BE2C (cell line): ENCODE data around the gene MAN1C1. TPM values are rescaled to one million over a fixed set of nuclear protein-coding genes. Genes with fewer than 3 reads are reported as not detected.

Source experiments
- DNase-seq: peaks from one replicate; pipeline ENCODE4 v3.0.0-alpha.2; 2020
- H3K27me3 ChIP-seq: fragments of 250-450 bp; sonication (Bioruptor Pico); 2 replicates; pipeline ENCODE4 v1.5.1; 2020; ENCODE audit warnings: mild to moderate bottlenecking
- H3K36me3 ChIP-seq: fragments of 250-450 bp; sonication (Bioruptor Pico); 2 replicates; pipeline ENCODE4 v1.5.1; 2020; ENCODE audit warnings: mild to moderate bottlenecking
- H3K4me1 ChIP-seq: fragments of 250-450 bp; sonication (Bioruptor Pico); 2 replicates; pipeline ENCODE4 v1.5.1; 2020
- H3K4me3 ChIP-seq: 2 replicates; pipeline ENCODE4 v1.5.1; 2011; ENCODE audit warnings: low read depth, low read length
- H3K9me3 ChIP-seq: fragments of 250-450 bp; sonication (Bioruptor Pico); 2 replicates; pipeline ENCODE4 v1.5.1; 2020
- CTCF ChIP-seq: IDR thresholded peaks from 2 replicates; pipeline ENCODE4 v1.5.1; 2012; ENCODE audit warnings: mild to moderate bottlenecking, low read depth, low read length
- polyA plus RNA-seq: library from polyadenylated mRNA; unstranded; fragments of >200 nt; gene quantifications from one replicate; pipeline ENCODE4 v1.2.1, GENCODE V29; 2012; ENCODE audit warnings: low read depth, missing spikeins; ENCODE audit not compliant: insufficient read length, insufficient read depth

MAN1C1 gene
- polyA plus RNA-seq, result 0.88 TPM

GRCh38 chr1:25616095-25616986, at the start of gene MAN1C1:
Gene MAN1C1, plus strand, starts transcription at chr1:25616791. Its CDS starts 1,007 bp downstream, at chr1:25617798.
- H3K9me3 ChIP-seq, result no peaks in the 10 kb centered on the region
- peak; percentile 30 for TF ChIP-seq CTCF
- no peaks in the 10 kb centered on the region for H3K36me3 ChIP-seq
- peak within 1 kb of the TSS; percentile 62 for H3K4me3 ChIP-seq
- no peaks in the 10 kb centered on the region; the same call in 1 of the 2 replicates for H3K4me1 ChIP-seq
- H3K27me3 ChIP-seq, result no peaks in the 10 kb centered on the region
- peak; percentile 89 for DNase-seq

GRCh38 chr1:25567710-25568089, 48.9 kb upstream of the MAN1C1 start:
- H3K36me3 ChIP-seq, result no peaks in the 10 kb centered on the region
- TF ChIP-seq CTCF, result no peak
- no peak for DNase-seq
- H3K4me3 ChIP-seq, result no peak overlapping the region
- no peaks in the 10 kb centered on the region for H3K4me1 ChIP-seq
- H3K9me3 ChIP-seq, result no peaks in the 10 kb centered on the region
- no peaks in the 10 kb centered on the region for H3K27me3 ChIP-seq

- H3K4me3 ChIP-seq, result no peak overlapping the region
Measured at GRCh38 chr1:25568090-25568833, 48.3 kb upstream of the MAN1C1 start.

GRCh38 chr1:25568834-25569596, 47.6 kb upstream of the MAN1C1 start:
- TF ChIP-seq CTCF, result no peak
- Histone ChIP-seq H3K36me3 (no peaks in the 10 kb centered on the region), H3K4me1 (no peaks in the 10 kb centered on the region), H3K27me3 (no peaks in the 10 kb centered on the region), H3K9me3 (no peaks in the 10 kb centered on the region), H3K4me3 (no peak overlapping the region)
- DNase-seq, result peak; percentile 31

More at GRCh38 chr1:25568090-25568833, 48.3 kb upstream of the MAN1C1 start:
- H3K9me3 ChIP-seq, result no peaks in the 10 kb centered on the region
- DNase-seq, result no peak
- no peaks in the 10 kb centered on the region for H3K27me3 ChIP-seq
- H3K4me1 ChIP-seq, result no peaks in the 10 kb centered on the region
- no peaks in the 10 kb centered on the region for H3K36me3 ChIP-seq
- no peak for TF ChIP-seq CTCF

DNA sequence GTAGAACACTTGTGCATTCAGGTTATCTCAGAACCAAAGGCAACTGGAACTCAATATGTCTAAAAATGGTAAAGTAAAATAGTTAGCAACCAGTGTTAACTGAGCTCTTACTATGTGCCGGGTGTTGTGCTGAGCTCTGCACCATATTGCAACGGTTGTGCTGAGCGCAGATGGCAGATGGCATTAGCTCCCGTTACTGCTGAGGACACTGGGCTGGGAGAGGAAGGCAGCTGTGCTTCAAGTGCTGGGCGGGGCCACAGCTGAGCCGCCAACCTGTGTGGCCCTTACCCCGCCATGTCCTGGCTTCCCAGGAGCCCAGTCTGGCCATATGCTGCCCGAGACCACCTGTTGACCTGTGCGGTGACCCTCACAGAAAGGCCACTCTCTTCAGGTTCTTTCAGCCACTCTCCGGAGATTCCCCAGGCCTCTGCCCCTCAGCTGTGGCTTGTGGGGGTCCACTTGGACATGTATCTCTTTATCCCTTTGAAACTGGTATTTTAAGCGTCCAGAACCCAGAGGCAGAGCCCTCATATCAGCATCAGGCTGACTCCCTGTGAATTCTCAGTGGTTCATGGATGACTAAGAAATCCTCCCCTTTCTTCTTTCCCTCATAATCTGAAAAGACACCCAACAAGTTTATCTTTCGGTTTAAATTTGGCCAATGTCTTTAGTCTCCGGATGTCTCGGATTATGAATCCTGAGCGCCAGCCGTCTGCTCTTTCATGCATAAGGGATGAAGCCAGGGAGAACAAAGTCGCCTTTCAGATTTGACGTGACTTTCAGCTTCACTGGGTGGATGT, 46.8 kb upstream of the MAN1C1 start:
- Histone ChIP-seq H3K4me1 (no peaks in the 10 kb centered on the region), H3K36me3 (no peaks in the 10 kb centered on the region), H3K4me3 (no peak overlapping the region), H3K27me3 (no peaks in the 10 kb centered on the region), H3K9me3 (no peaks in the 10 kb centered on the region)
- no peak for DNase-seq
- no peak for TF ChIP-seq CTCF
